ENCODE data around the gene EREG.

DNA sequence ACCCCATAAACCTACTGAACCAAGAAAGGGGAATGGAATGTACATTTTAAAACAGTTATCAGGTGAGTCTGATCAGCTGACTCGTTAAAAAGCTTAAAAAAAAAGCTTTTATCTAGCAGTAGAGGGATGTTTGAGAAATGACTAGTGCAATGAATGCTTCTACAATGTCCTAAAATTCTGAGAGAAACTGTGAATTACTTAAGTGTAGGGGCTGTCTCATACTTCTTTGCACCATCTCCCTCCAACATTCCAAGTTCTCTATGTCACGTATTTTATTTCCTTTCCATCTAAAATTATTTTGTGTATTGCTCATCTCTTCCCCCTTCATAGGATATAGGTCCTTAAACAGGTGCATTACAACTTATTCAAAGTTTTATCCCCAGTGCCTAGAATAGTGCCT is 68.1 kb downstream of the EREG start:
- TF ChIP-seq POU2F2 (IDR thresholded peaks at IDR 0.05; ENCODE audit: low read depth, low read length) (no peak), POLR2A (IDR thresholded peaks at IDR 0.05; ENCODE audit: low read depth, low read length) (no peak)

Data from GM12891 (cell line).